ENCODE data around the gene CMIP.
"Not testable (repeated sequence)": the region's sequence is repeated elsewhere in the genome, so short reads cannot be mapped to it uniquely, and the experiment has no call there.

CMIP gene

GRCh38 chr16:81687131-81687456 is 242.5 kb downstream of the CMIP start:
- DNase-seq (ENCODE audit: low spot score): no peak

- no peak for DNase-seq (ENCODE audit: low spot score)
These were observed 243.6 kb downstream of the CMIP start for GRCh38 chr16:81688182-81688581.

GRCh38 chr16:81688839-81689238 is 244.2 kb downstream of the CMIP start:
- DNase-seq (ENCODE audit: low spot score): not testable (repeated sequence)

- no peak for DNase-seq (ENCODE audit: low spot score)
These were observed 247.4 kb downstream of the CMIP start for GRCh38 chr16:81692021-81692420.

- no peak for DNase-seq (ENCODE audit: low spot score)
These were observed 248.0 kb downstream of the CMIP start for GRCh38 chr16:81692571-81692970.

GRCh38 chr16:81693041-81693743 is 248.6 kb downstream of the CMIP start:
- DNase-seq (ENCODE audit: low spot score): no peak

- DNase-seq (ENCODE audit: low spot score): no peak
These were observed 249.2 kb downstream of the CMIP start for GRCh38 chr16:81693744-81694303.

GRCh38 chr16:81694494-81695280 is 250.1 kb downstream of the CMIP start:
- DNase-seq (ENCODE audit: low spot score): no peak

- DNase-seq (ENCODE audit: low spot score): no peak
These were observed 250.9 kb downstream of the CMIP start for GRCh38 chr16:81695321-81696165.

GRCh38 chr16:81696166-81696960 is 251.8 kb downstream of the CMIP start:
- no peak for DNase-seq (ENCODE audit: low spot score)

GRCh38 chr16:81696961-81697615 is 252.5 kb downstream of the CMIP start:
- peak; percentile 56 for DNase-seq (ENCODE audit: low spot score)

GRCh38 chr16:81697616-81698309 is 253.2 kb downstream of the CMIP start:
- no peak for DNase-seq (ENCODE audit: low spot score)

- no peak for DNase-seq (ENCODE audit: low spot score)
These were observed 253.7 kb downstream of the CMIP start for GRCh38 chr16:81698310-81698641.

GRCh38 chr16:81699596-81699995 is 255.0 kb downstream of the CMIP start:
- no peak for DNase-seq (ENCODE audit: low spot score)

- DNase-seq (ENCODE audit: low spot score): no peak
These were observed 255.6 kb downstream of the CMIP start for GRCh38 chr16:81700071-81700779.

GRCh38 chr16:81700780-81701165 is 256.2 kb downstream of the CMIP start:
- no peak for DNase-seq (ENCODE audit: low spot score)

GRCh38 chr16:81701296-81701970 is 256.8 kb downstream of the CMIP start:
- no peak for DNase-seq (ENCODE audit: low spot score)

- no peak for DNase-seq (ENCODE audit: low spot score)
These were observed 257.9 kb downstream of the CMIP start for GRCh38 chr16:81702506-81702905.
